Duodenal mucosa (tissue), 2 donors: ENCODE results near the gene CRCP.
"Not testable (repeated sequence)": the region's sequence is repeated elsewhere in the genome, so short reads cannot be mapped to it uniquely, and the experiment has no call there.

Experiments
- H3K27ac ChIP-seq: one replicate; pipeline ENCODE4 v1.7.0; 2013; ENCODE audit warnings: low read depth, low read length
- H3K27me3 ChIP-seq, 2 donors: one replicate each; pipeline ENCODE4 v1.7.0; 2013; ENCODE audit warnings: low read length in 2 of 2, control low read depth in 1 of 2; ENCODE audit not compliant: insufficient read depth in 2 of 2, control insufficient read depth in 1 of 2
- H3K36me3 ChIP-seq, 2 donors: one replicate each; pipeline ENCODE4 v1.7.0; 2013; ENCODE audit warnings: low read length in 2 of 2, control low read depth in 1 of 2; ENCODE audit not compliant: insufficient read depth in 2 of 2, control insufficient read depth in 1 of 2
- H3K4me1 ChIP-seq, 2 donors: one replicate each; pipeline ENCODE4 v1.7.0; 2013; ENCODE audit warnings: low read length in 2 of 2, control low read depth in 1 of 2; ENCODE audit not compliant: insufficient read depth in 2 of 2, control insufficient read depth in 1 of 2
- H3K4me3 ChIP-seq, 2 donors: one replicate each; pipeline ENCODE4 v1.7.0; 2013; ENCODE audit warnings: low read length in 2 of 2, low read depth in 1 of 2
- H3K9ac ChIP-seq, 2 donors: one replicate each; pipeline ENCODE4 v1.7.0; 2013; ENCODE audit warnings: low read length in 2 of 2, low read depth in 1 of 2
- H3K9me3 ChIP-seq, 2 donors: one replicate each; pipeline ENCODE4 v1.7.0; 2013; ENCODE audit warnings: low read length in 2 of 2, control low read depth in 1 of 2; ENCODE audit not compliant: control insufficient read depth in 1 of 2

CRCP gene

DNA sequence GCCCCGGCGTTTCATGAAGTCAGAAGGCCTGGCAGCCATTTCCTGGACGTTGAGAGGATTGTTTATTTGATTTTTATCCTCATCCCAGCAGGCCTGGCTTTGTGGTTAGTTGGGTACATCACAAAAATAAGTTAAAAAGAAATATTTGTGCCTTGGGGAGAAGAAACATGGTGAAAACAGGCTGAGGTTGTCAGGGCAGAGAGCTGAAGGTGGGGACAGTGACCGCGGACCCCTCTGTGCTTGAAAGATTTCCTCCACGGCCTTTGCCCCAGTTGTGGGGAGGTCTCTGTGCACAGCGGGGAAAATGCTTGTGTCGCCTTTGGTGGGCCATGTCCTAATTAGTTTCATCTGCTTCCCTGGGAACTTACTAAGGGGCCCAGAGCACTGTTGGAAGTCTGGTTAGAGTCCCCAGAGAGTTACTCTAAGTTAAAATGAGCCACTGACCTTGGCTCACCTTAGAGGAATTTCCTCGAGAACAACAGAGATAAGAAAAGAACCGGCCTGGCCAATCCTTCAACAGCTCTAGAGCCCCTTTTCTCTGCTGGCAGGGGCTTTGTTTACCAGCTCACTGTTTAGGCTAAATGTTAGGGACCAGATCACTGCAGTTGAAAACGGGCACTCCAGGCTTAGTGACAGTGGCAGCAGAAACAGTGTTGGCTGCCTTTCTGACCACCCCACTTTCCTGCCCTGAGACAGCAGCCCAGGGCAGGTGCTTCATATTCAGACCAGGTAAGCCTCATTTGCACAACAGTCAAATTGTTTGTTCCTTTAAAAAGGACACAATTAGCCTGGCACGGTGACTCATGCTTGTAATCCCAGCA is 37.9 kb downstream of the CRCP start:
- H3K4me3 ChIP-seq, result no peak overlapping the region
- H3K27me3 ChIP-seq, result no peaks in the 10 kb centered on the region
- H3K9me3 ChIP-seq, result no peaks in the 10 kb centered on the region
- no peak overlapping the region for H3K9ac ChIP-seq
- peaks cover 7 to 12% of the 10 kb centered on the region in 2 donors for H3K4me1 ChIP-seq
- H3K27ac ChIP-seq, result no peak overlapping the region
- peaks cover 13 to 54% of the 10 kb centered on the region in 2 donors for H3K36me3 ChIP-seq

DNA sequence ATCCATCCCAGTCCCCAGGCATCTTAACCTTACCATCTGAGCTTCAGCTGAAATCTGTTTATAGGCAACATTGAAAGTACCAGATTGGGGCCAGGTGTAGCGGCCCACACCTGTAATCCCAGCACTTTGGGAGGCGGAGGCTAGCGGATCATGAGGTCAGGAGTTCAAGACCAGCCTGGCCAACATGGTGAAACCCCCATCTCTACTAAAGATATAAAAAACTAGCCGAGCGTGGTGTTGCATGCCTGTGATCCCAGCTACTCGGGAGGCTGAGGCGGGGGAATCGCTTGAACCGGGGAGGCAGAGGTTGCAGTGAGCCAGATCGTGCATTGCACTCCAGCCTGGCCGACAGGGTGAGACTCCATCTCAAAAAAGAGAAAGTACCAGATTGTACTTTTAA is 39.0 kb downstream of the CRCP start:
- Histone ChIP-seq H3K9ac (no peak overlapping the region), H3K4me1 (peaks cover 3 to 12% of the 10 kb centered on the region in 2 donors), H3K36me3 (peaks cover 13 to 60% of the 10 kb centered on the region in 2 donors), H3K27ac (no peak overlapping the region), H3K4me3 (no peak overlapping the region), H3K27me3 (no peaks in the 10 kb centered on the region), H3K9me3 (no peaks in the 10 kb centered on the region)

DNA sequence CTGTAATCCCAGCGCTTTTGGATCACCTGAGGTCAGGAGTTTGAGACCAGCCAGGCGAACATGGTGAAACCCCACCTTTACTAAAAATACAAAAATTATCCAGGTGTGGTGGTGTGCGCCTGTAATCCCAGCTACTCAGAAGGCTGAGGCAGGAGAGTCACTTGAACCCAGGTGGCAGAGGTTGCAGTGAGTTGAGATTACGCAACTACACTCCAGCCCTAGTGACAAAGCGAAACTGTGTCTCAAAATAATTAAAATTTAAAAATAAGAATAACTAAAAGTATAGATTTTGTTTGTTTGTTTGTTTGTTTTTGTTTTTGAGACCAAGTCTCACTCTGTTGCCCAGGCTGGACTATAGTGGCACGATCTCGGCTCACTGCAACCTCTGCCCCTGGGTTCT is 41.4 kb downstream of the CRCP start:
- H3K9ac ChIP-seq, H3K4me1 ChIP-seq, H3K27ac ChIP-seq, H3K9me3 ChIP-seq, H3K27me3 ChIP-seq, H3K4me3 ChIP-seq: not testable (repeated sequence)
- peaks cover 13 to 53% of the 10 kb centered on the region in 2 donors for H3K36me3 ChIP-seq

DNA sequence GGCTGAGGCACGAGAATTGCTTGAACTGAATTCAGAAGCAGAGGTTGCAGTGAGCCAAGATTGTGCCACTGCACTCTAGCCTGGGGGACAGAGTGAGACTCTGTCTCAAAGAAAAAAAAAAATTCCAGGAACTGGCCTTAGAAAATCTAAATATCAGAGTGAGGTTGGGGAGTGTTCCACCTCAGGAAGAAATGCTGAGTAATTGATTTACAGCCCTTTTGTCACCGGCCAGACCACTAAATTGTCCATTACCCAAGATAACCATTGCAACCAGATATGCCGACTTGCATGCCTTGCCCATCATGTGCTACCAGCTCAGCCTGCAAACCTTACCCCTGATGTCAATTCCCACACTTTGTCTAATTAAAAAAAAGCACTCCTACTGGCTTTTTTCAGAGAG is 42.4 kb downstream of the CRCP start:
- Histone ChIP-seq H3K9me3 (no peaks in the 10 kb centered on the region), H3K27ac (no peak overlapping the region), H3K27me3 (no peaks in the 10 kb centered on the region), H3K4me3 (no peak overlapping the region), H3K36me3 (peaks cover 10 to 47% of the 10 kb centered on the region in 2 donors), H3K9ac (no peak overlapping the region), H3K4me1 (no peaks in the 10 kb centered on the region)

DNA sequence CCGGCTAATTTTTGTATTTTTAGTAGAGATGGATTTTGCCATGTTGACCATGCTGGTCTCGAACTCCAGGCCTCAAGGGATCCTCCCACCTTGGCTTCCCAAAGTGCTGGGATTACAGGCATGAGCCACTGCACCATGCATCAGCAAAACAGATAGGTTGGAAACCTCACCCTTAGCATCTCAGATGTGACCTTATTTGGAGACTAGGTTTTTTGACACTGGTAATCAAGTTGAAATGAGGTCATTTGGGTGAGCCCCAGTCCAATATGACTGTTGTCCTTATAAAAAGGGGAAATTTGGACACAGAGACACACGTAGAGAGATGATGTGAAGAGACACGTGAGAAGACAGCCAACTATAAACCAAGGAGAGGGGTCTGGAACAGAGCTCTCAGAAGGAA is 48.0 kb downstream of the CRCP start:
- H3K9me3 ChIP-seq, result no peaks in the 10 kb centered on the region
- peaks cover 0 to 9% of the 10 kb centered on the region in 2 donors for H3K36me3 ChIP-seq
- H3K27ac ChIP-seq, result no peak overlapping the region
- no peaks in the 10 kb centered on the region for H3K27me3 ChIP-seq
- H3K4me3 ChIP-seq, result no peak overlapping the region
- no peak overlapping the region for H3K9ac ChIP-seq
- no peaks in the 10 kb centered on the region for H3K4me1 ChIP-seq

DNA sequence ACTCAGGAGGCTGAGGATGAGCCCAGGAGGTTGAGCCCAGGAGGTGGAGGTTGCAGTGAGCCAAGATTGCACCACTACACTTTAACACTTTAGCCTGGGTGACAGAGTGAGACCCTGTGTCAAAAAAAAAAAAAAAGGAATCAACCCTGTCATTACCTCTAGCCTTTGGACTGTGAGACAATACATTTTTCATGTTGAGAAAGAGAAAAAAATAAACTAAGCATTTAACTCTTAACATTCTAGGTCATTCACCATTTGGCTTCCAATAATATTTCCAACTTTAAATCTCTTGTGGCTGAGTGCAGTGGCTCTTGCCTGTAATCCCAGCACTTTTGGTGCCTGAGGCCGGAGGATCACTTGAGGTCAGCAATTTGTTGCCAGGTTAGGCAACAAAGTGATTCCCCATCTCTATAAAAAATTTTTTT is 48.6 kb downstream of the CRCP start:
- Histone ChIP-seq H3K9me3 (no peaks in the 10 kb centered on the region), H3K4me1 (no peaks in the 10 kb centered on the region), H3K9ac (no peak overlapping the region), H3K4me3 (no peak overlapping the region), H3K27me3 (no peaks in the 10 kb centered on the region), H3K27ac (no peak overlapping the region), H3K36me3 (peaks cover 0 to 3% of the 10 kb centered on the region in 2 donors)

DNA sequence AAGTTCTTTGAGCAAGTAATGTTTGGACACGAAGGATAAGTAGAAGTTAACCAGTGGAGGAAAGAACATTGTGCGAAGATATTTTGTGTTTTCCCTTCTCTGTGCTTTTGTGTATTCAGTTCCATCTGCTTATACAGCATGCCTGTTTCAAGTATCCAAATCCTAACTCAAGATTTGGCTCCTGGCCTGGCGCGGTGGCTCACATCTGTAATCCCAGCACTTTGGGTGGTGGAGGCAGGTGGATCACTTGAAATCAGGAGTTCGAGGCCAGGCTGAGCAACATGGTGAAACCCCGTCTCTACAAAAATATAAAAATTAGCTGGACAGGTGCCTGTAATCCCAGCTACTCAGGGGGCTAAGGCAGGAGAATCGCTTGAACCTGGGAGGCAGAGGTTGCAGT is 49.7 kb downstream of the CRCP start:
- H3K27me3 ChIP-seq, result no peaks in the 10 kb centered on the region
- H3K9me3 ChIP-seq, result no peaks in the 10 kb centered on the region
- H3K4me3 ChIP-seq, result no peak overlapping the region
- H3K9ac ChIP-seq, result no peak overlapping the region
- no peaks in the 10 kb centered on the region for H3K36me3 ChIP-seq
- H3K4me1 ChIP-seq, result no peaks in the 10 kb centered on the region
- no peak overlapping the region for H3K27ac ChIP-seq

DNA sequence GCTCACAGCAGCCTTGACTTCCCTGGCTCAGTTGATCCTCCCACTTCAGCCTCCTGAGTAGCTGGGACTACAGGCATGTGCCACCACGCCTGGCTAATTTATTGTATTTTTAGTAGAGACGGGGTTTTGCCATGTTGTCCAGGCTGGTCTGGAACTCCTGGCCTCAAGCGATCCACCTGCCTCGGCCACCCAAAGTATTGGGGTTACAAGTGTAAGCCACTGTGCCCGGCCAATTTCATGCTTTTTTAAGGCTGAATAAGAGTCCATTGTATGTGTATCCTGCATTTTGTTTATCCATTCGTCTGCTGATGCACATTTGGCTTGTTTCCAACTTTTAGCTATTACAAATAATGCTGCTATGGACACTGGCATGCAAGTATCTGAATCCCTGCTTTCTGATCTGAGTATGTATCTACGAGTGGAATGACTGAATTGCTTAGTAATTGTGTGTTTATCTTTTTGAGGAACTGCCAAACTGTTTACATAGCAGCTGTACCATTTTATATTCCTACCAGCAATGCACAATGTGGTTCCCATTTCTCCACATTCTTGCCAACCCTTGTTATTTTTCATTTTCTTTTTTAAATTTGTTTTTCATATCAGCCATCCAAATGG is 53.2 kb downstream of the CRCP start:
- no peaks in the 10 kb centered on the region for H3K27me3 ChIP-seq
- no peak overlapping the region for H3K9ac ChIP-seq
- H3K9me3 ChIP-seq, result no peaks in the 10 kb centered on the region
- H3K4me3 ChIP-seq, result no peak overlapping the region
- no peaks in the 10 kb centered on the region for H3K4me1 ChIP-seq
- no peaks in the 10 kb centered on the region for H3K36me3 ChIP-seq
- no peak overlapping the region for H3K27ac ChIP-seq

DNA sequence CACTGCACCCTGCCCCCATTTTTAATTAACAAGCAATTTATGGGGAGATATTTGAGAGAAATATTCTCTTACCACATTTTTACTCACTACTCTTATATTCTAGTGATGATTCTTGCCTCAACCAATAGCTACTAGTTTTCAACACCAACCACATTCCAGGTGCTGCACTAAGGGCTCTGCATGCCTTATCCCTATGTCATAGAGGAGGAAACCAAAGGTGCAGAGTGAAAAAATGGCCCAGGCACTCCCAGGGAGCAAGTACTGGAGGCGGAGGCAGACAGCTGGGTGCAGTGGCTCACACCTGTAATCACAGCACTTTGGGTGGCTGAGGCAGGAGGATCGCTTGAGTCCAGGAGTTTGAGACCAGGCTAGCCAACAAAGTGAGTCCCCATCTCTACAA is 55.0 kb downstream of the CRCP start:
- no peaks in the 10 kb centered on the region for H3K9me3 ChIP-seq
- no peaks in the 10 kb centered on the region for H3K27me3 ChIP-seq
- no peaks in the 10 kb centered on the region for H3K36me3 ChIP-seq
- H3K4me1 ChIP-seq, result no peaks in the 10 kb centered on the region
- H3K27ac ChIP-seq, result no peak overlapping the region
- H3K4me3 ChIP-seq, result no peak overlapping the region
- H3K9ac ChIP-seq, result no peak overlapping the region

DNA sequence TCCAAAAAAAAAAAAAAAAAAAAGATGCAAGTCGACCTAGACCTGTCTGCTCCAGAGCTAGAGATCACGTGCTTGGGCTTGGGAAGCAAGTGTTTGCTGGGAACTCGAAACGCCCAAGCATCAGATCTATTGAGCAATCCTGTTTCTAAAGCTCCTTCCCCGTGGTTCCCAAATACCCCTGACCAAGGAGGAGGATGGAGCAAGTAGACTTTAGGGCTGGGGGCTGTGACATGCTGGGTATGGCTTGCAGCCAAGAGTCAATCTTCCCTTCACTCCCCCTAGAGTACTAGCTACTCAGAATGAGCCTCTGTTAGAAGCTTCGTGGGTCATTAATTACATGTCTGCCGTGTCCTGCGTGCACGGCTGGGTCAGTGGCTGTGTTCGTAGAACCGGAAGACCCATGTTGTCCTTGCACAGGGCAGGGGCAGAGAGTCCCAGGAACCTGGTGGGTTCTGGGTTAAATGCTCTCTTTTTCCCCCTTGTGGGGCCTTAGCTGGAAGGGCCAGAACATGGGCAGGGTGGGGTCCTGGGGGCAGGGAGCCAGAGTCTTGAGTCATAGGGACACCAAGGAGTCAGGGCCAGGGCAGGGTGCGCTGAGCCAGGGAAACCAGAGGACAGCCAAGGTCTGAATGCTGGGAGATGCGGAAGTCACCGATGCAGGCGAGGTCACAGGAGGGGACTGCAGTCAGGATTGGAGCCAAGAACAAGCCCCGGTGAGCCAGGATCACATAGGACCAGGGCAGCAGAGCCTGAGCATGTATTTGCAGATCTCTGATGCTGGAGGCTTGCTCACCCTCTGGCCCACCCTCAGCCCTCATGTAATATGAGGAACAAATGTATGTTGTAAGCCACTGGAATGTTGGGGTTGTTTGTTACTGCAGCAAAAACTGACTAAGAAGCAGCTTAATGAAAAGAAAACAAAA is 55.9 kb downstream of the CRCP start:
- Histone ChIP-seq H3K27ac (no peak overlapping the region), H3K4me3 (no peak overlapping the region), H3K4me1 (no peaks in the 10 kb centered on the region), H3K27me3 (no peaks in the 10 kb centered on the region), H3K9ac (no peak overlapping the region), H3K36me3 (no peaks in the 10 kb centered on the region), H3K9me3 (no peaks in the 10 kb centered on the region)
